RPMI8226 (cell line): ENCODE measurements around the gene ERP44.

ENCODE experiments used
- DNase-seq: peaks from one replicate; pipeline ENCODE4 v3.0.0-alpha.2; 2015

The ERP44 gene

DNA sequence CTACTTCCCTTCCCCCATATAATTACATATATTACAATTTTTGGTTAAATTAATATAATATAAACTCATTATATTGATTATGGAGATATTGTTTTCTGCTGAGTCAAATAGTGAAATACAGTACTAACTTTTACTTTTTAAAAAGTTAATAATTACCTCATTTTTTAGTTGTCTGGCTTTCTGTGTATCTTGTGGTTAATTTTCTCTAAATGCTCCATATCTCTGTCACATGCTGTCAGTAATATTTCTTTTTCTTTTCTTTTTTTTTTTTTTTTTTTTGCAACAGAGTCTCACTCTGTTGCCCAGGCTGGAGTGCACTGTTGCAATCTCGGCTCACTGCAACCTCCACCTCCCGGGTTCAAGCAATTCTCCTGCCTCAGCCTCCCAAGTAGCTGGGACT is 169.1 kb downstream of the ERP44 start:
- no peak for DNase-seq
